Fibroblast of lung (primary cell): Measurements from ENCODE around the gene MYEOV. TPM values are rescaled to one million over a fixed set of nuclear protein-coding genes. Genes with fewer than 3 reads are reported as not detected.

Source experiments
- DNase-seq, 2 donors: peaks; one replicate each; pipeline versions ENCODE4 v3.0.0 to v3.0.0-alpha.2; 2010; ENCODE audit warnings: low read depth in 2 of 2
- H2AFZ ChIP-seq: 2 replicates; pipeline ENCODE4 v1.5.1; 2012; ENCODE audit warnings: low read length, control low read depth, inconsistent platforms
- H3K27ac ChIP-seq: 2 replicates; pipeline ENCODE4 v1.5.1; 2011; ENCODE audit warnings: low read length, control low read depth; ENCODE audit not compliant: insufficient read depth
- H3K27me3 ChIP-seq: 2 replicates; pipeline ENCODE4 v1.5.1; 2011; ENCODE audit warnings: mild to moderate bottlenecking, low read length; ENCODE audit not compliant: control insufficient read depth, insufficient read depth
- H3K36me3 ChIP-seq: 2 replicates; pipeline ENCODE4 v1.5.1; 2011; ENCODE audit warnings: low read length; ENCODE audit not compliant: control insufficient read depth, insufficient read depth
- H3K4me1 ChIP-seq: 2 replicates; pipeline ENCODE4 v1.5.1; 2011; ENCODE audit warnings: low read length; ENCODE audit not compliant: control insufficient read depth, insufficient read depth; ENCODE audit errors: extremely low read depth
- H3K4me2 ChIP-seq: 2 replicates; pipeline ENCODE4 v1.5.1; 2011; ENCODE audit warnings: low read length, control low read depth; ENCODE audit not compliant: insufficient read depth; ENCODE audit errors: extremely low read depth
- H3K4me3 ChIP-seq, 4 experiments: fragments of 200-600 bp in 1 of 4; sonication (generic) in 1 of 4; replicated peaks in 1 of 4; 2 replicates each; pipeline ENCODE4 v1.5.1; 2011 to 2016; ENCODE audit warnings: low read length in 4 of 4, low read depth in 3 of 4, mild to moderate bottlenecking in 3 of 4, control low read depth in 2 of 4, inconsistent platforms in 1 of 4, mixed read lengths in 1 of 4; ENCODE audit not compliant: insufficient read depth in 1 of 4; ENCODE audit errors: control extremely low read depth in 1 of 4
- H3K79me2 ChIP-seq: 2 replicates; pipeline ENCODE4 v1.5.1; 2012; ENCODE audit warnings: mild to moderate bottlenecking, low read length, inconsistent platforms; ENCODE audit not compliant: control insufficient read depth, insufficient read depth
- H3K9ac ChIP-seq: 2 replicates; pipeline ENCODE4 v1.5.1; 2011; ENCODE audit warnings: mild to moderate bottlenecking, low read length, control low read depth; ENCODE audit not compliant: insufficient read depth
- H3K9me3 ChIP-seq: 2 replicates; pipeline ENCODE4 v1.5.1; 2012; ENCODE audit warnings: low read depth, low read length; ENCODE audit not compliant: control insufficient read depth, insufficient read depth
- H4K20me1 ChIP-seq: 2 replicates; pipeline ENCODE4 v1.5.1; 2011; ENCODE audit warnings: low read length; ENCODE audit not compliant: control insufficient read depth, insufficient read depth; ENCODE audit errors: extremely low read depth
- EZH2 ChIP-seq: IDR thresholded peaks from 2 replicates; pipeline ENCODE4 v1.5.1; 2012; ENCODE audit warnings: low read length, control low read depth, mild to moderate bottlenecking; ENCODE audit errors: missing control alignments
- polyA plus RNA-seq, 2 donors: library from polyadenylated mRNA; depleted of rRNA in 1 of 2; stranded (reverse) in 1 of 2; unstranded in 1 of 2; fragments of >200 nt; gene quantifications; 2 replicates each; pipeline ENCODE4 v1.2.1, GENCODE V29; 2011 to 2012; ENCODE audit warnings: missing spikeins in 1 of 2
- total RNA-seq: library from RNA; depleted of rRNA; stranded (reverse); fragments of >200 nt; gene quantifications from 2 replicates; pipeline ENCODE4 v1.2.1, GENCODE V29; 2014
- TF ChIP-seq, protein P1 (sequence below), 2 donors: IDR thresholded peaks in 1 of 2; conservative IDR thresholded peaks in 1 of 2; 1 replicate in 1 of 2; 2 replicates in 1 of 2; pipeline ENCODE4 v1.5.1; 2011 to 2012; ENCODE audit warnings: low read length in 2 of 2, control low read depth in 1 of 2, inconsistent platforms in 1 of 2, low read depth in 1 of 2, mild to moderate bottlenecking in 1 of 2

The MYEOV gene
- total and polyA plus RNA-seq, 2 donors (not counting 1 experiment from before 2014, with no cell fraction given), result 1.2 to 7.3 TPM

DNA sequence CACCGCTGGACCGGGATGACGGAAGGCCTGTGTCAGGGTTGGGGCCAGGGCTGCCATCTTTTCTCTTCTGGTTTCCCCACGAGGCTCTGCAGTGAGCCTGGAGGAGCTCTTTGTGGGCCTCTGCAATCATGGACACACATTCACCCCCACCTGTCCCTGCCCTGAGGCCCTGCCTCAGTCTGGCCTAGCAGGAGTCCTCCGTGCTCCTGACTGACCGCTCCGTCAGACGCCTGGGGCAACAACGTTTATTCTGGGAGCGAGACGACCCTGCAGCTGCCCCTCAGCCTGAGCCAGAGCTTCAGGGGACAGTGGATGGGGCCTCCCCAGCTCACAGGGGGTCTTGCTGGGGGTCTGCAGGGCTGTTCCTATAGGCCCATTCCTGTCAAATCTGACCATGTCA is 8.2 kb upstream of the MYEOV start:
- Histone ChIP-seq H3K79me2 (no peaks in the 10 kb centered on the region), H3K9me3 (no peaks in the 10 kb centered on the region), H3K4me2 (no peak overlapping the region), H3K4me1 (peaks cover 3% of the 10 kb centered on the region), H3K9ac (no peak overlapping the region), H4K20me1 (no peaks in the 10 kb centered on the region), H3K36me3 (no peaks in the 10 kb centered on the region), H3K4me3 (no peak overlapping the region), H2AFZ (no peak overlapping the region), H3K27ac (no peak overlapping the region), H3K27me3 (no peaks in the 10 kb centered on the region)
- TF ChIP-seq EZH2, result no peak
- TF ChIP-seq, protein P1, sequence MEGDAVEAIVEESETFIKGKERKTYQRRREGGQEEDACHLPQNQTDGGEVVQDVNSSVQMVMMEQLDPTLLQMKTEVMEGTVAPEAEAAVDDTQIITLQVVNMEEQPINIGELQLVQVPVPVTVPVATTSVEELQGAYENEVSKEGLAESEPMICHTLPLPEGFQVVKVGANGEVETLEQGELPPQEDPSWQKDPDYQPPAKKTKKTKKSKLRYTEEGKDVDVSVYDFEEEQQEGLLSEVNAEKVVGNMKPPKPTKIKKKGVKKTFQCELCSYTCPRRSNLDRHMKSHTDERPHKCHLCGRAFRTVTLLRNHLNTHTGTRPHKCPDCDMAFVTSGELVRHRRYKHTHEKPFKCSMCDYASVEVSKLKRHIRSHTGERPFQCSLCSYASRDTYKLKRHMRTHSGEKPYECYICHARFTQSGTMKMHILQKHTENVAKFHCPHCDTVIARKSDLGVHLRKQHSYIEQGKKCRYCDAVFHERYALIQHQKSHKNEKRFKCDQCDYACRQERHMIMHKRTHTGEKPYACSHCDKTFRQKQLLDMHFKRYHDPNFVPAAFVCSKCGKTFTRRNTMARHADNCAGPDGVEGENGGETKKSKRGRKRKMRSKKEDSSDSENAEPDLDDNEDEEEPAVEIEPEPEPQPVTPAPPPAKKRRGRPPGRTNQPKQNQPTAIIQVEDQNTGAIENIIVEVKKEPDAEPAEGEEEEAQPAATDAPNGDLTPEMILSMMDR (conservative IDR thresholded peaks at IDR 0.05 in 1 of 2, IDR thresholded peaks at IDR 0.05 in 1 of 2; ENCODE audit: low read depth in 1 of 2, low read length in 2 of 2), result no peak
- DNase-seq, result no peak

DNA sequence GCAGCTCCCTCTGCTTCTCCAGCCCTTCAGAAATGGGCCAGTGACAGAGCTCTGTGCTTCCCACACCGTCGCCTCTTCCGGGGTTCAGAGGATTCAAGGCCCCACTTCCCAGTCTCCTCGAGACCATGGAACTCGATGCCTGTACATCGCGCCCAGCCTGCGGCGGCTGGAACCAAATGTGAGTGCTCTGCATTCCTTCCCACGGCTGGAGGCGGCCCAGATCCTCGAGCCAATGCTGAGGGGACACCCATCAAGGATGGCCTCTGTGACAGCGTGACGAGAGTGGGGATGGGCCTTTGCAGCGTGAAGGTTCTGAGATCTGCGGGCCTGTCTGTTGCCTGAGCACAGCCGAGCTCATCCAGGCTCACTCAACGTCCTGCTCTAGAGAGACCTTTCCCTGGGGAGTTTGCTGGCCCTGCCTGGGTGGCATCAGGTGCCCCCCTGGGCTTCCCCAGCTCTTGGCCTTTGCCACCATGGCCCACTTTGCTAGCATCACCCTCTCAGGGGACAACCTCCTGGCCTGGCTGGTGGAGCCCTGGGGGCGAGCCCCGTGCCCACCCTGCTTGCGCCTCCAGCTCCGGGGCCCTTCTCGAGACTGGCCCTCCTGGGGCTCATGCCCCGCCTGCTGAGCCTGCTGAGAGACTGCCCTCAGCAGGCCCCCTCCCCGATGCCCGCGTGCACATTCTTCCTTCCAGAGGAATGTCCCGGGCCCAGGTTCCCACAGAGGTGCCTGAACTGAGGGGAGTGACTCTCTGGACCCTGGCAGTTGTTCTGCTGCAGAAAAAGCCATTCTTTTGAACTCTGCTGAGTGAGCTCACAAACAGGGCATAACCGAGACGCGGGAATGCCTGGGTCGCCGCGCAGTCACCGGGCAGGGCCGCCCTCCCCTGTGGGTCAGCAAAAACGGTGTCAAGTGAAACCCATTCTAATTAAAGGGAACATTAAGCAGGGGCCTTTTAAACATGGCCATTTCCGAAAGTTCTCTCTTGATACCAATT is 7.3 kb upstream of the MYEOV start:
- Histone ChIP-seq H3K36me3 (no peaks in the 10 kb centered on the region), H3K4me2 (no peak overlapping the region), H3K79me2 (no peaks in the 10 kb centered on the region), H3K9ac (no peak overlapping the region), H2AFZ (no peak overlapping the region), H3K9me3 (no peaks in the 10 kb centered on the region), H3K27me3 (no peaks in the 10 kb centered on the region), H4K20me1 (no peaks in the 10 kb centered on the region), H3K27ac (no peak overlapping the region), H3K4me1 (no peaks in the 10 kb centered on the region), H3K4me3 (no peak overlapping the region)
- TF ChIP-seq, protein P1 (conservative IDR thresholded peaks at IDR 0.05 in 1 of 2, IDR thresholded peaks at IDR 0.05 in 1 of 2; ENCODE audit: low read depth in 1 of 2, low read length in 2 of 2), result no peak
- no peak for TF ChIP-seq EZH2
- no peak for DNase-seq

DNA sequence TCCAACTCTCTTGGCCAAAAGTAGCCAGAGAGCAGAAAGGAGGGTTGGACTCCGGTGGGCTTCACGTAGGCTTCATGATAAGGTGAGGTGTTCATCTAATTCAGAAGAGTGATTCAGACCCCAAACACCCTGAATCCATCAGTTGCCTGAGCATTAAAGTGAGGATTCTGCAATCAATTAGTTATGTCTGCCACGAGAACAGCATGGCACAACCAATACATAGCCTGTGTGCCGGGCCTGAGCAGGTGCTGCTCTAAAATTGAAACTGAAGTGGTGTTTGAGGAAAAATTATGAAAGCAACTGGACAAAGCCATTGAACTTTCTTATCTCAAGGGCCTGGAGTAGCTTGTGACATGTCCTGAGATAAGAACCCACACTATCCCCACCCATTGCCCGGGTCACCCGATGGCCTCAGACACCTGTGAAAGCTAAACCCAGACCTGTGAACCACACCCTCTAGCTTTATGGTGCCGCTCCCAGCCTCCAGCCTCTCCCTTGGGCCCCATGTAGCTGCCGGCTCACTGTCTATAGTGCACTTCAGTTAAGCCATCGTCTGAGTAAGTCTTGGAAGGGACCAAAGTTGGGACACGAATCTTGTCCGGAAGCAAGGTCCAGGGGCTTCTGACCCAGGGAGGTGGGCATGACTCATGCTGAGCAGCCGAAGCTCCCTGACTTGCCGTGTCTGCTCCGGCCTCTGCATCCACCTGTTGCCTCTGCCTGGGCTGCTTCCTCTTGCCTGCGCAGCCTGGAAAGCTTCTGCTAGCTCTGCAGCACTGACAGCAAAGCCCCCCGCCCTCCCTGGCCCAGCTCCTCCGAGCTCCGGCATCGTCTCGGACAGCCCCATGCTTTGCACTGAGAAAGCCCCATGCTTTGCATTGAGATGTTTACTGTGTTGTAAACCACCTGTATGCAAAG is 5.7 kb upstream of the MYEOV start:
- H3K9ac ChIP-seq, result no peak overlapping the region
- DNase-seq, result no peak
- no peak for TF ChIP-seq EZH2
- TF ChIP-seq, protein P1 (conservative IDR thresholded peaks at IDR 0.05 in 1 of 2, IDR thresholded peaks at IDR 0.05 in 1 of 2; ENCODE audit: low read depth in 1 of 2, low read length in 2 of 2), result no peak
- H3K27ac ChIP-seq, result no peak overlapping the region
- H3K4me2 ChIP-seq, result no peak overlapping the region
- no peaks in the 10 kb centered on the region for H3K36me3 ChIP-seq
- H3K4me3 ChIP-seq, result no peak overlapping the region
- H3K27me3 ChIP-seq, result no peaks in the 10 kb centered on the region
- no peaks in the 10 kb centered on the region for H3K9me3 ChIP-seq
- H4K20me1 ChIP-seq, result no peaks in the 10 kb centered on the region
- H2AFZ ChIP-seq, result no peak overlapping the region
- no peaks in the 10 kb centered on the region for H3K4me1 ChIP-seq
- no peaks in the 10 kb centered on the region for H3K79me2 ChIP-seq
